Fibroblast of mammary gland (primary cell): ENCODE measurements around the gene GJB5.

ENCODE experiments used
- DNase-seq: peaks from one replicate; pipeline ENCODE4 v3.0.0-alpha.2; 2010; ENCODE audit warnings: low read depth
- H3K4me3 ChIP-seq: 2 replicates; pipeline ENCODE4 v1.5.1; 2011; ENCODE audit warnings: low read depth, mild to moderate bottlenecking, low read length, moderate library complexity; ENCODE audit not compliant: control insufficient read depth
- CTCF ChIP-seq: conservative IDR thresholded peaks from 2 replicates; pipeline ENCODE4 v1.5.1; 2011; ENCODE audit warnings: low read depth, low read length, inconsistent platforms; ENCODE audit not compliant: control insufficient read depth, insufficient read depth

Gene GJB5

GRCh38 chr1:34754964-34755637 lies at the start of gene GJB5:
Gene GJB5, plus strand, starts transcription at chr1:34755047. Its CDS starts 2,284 bp downstream, at chr1:34757331.
- no peak for TF ChIP-seq CTCF
- DNase-seq = no peak
- H3K4me3 ChIP-seq = no peak within 1 kb of the TSS

- TF ChIP-seq CTCF = no peak
- no peak for DNase-seq
- H3K4me3 ChIP-seq = no peak overlapping the region
Observed at GRCh38 chr1:34705077-34705476, 49.8 kb upstream of the GJB5 start.

- TF ChIP-seq CTCF = no peak
- DNase-seq = no peak
Observed at GRCh38 chr1:34708106-34708505, 46.7 kb upstream of the GJB5 start.

GRCh38 chr1:34709547-34709946 lies 45.3 kb upstream of the GJB5 start:
- TF ChIP-seq CTCF = no peak
- no peak for DNase-seq
- no peak overlapping the region for H3K4me3 ChIP-seq

More at GRCh38 chr1:34708106-34708505, 46.7 kb upstream of the GJB5 start:
- no peak overlapping the region for H3K4me3 ChIP-seq

GRCh38 chr1:34710812-34711211 lies 44.0 kb upstream of the GJB5 start:
- no peak overlapping the region for H3K4me3 ChIP-seq
- TF ChIP-seq CTCF = no peak
- no peak for DNase-seq

GRCh38 chr1:34711485-34711884 lies 43.4 kb upstream of the GJB5 start:
- DNase-seq = no peak
- no peak overlapping the region for H3K4me3 ChIP-seq
- no peak for TF ChIP-seq CTCF
